ENCODE results near the gene GAPDHS.

Gene GAPDHS

GRCh38 chr19:35587321-35587720 lies 54.1 kb downstream of the GAPDHS start:
- peaks cover 34% of the 10 kb centered on the region for H3K27me3 ChIP-seq (ENCODE audit: control insufficient read depth, insufficient read depth, low read length)
- no peaks in the 10 kb centered on the region for H3K9me3 ChIP-seq (replicated peaks; ENCODE audit: low read length)
- no peaks in the 10 kb centered on the region for H3K36me3 ChIP-seq (ENCODE audit: insufficient read depth, low read length)

GRCh38 chr19:35590875-35591274 lies 57.6 kb downstream of the GAPDHS start:
- Histone ChIP-seq H3K36me3 (ENCODE audit: insufficient read depth, low read length) (no peaks in the 10 kb centered on the region), H3K4me3 (ENCODE audit: low read length) (no peak overlapping the region), H3K4me1 (ENCODE audit: control insufficient read depth, insufficient read depth, low read length) (no peaks in the 10 kb centered on the region), H3K27me3 (ENCODE audit: control insufficient read depth, insufficient read depth, low read length) (peaks cover 20% of the 10 kb centered on the region), H3K9me3 (replicated peaks; ENCODE audit: low read length) (no peaks in the 10 kb centered on the region), H3K4me2 (ENCODE audit: low read length) (no peak overlapping the region), H3K9ac (ENCODE audit: low read depth, low read length) (no peak overlapping the region)

More at GRCh38 chr19:35587321-35587720, 54.1 kb downstream of the GAPDHS start:
- no peak overlapping the region for H3K4me2 ChIP-seq (ENCODE audit: low read length)
- no peak overlapping the region for H3K4me3 ChIP-seq (ENCODE audit: low read length)
- no peaks in the 10 kb centered on the region for H3K4me1 ChIP-seq (ENCODE audit: control insufficient read depth, insufficient read depth, low read length)
- H3K9ac ChIP-seq (ENCODE audit: low read depth, low read length): no peak overlapping the region

GRCh38 chr19:35592226-35592625 lies 59.0 kb downstream of the GAPDHS start:
- Histone ChIP-seq H3K9me3 (replicated peaks; ENCODE audit: low read length) (no peaks in the 10 kb centered on the region), H3K36me3 (ENCODE audit: insufficient read depth, low read length) (no peaks in the 10 kb centered on the region), H3K4me3 (ENCODE audit: low read length) (no peak overlapping the region), H3K9ac (ENCODE audit: low read depth, low read length) (no peak overlapping the region), H3K4me1 (ENCODE audit: control insufficient read depth, insufficient read depth, low read length) (no peaks in the 10 kb centered on the region), H3K4me2 (ENCODE audit: low read length) (no peak overlapping the region), H3K27me3 (ENCODE audit: control insufficient read depth, insufficient read depth, low read length) (peaks cover 19% of the 10 kb centered on the region)

Measured in skeletal muscle satellite cell (primary cell).